Gastrocnemius medialis (tissue), 4 donors: Measurements from ENCODE around the gene SLC24A3.

Source experiments
- CTCF ChIP-seq, 5 experiments: fragments of 450-650 bp in 3 of 5; fragments of 200-600 bp in 2 of 5; sonication (generic) in 2 of 5; IDR thresholded peaks in 4 of 5; conservative IDR thresholded peaks in 1 of 5; 1 replicate in 4 of 5; 2 replicates in 1 of 5; pipeline ENCODE4 v1.5.1; 2016 to 2019; ENCODE audit warnings: antibody characterized with exemption in 5 of 5, mild to moderate bottlenecking in 3 of 5, moderate library complexity in 3 of 5
- POLR2A ChIP-seq, 2 donors: fragments of 450-650 bp; IDR thresholded peaks; one replicate each; pipeline ENCODE4 v1.6.1; 2017; ENCODE audit warnings: antibody characterized with exemption in 2 of 2, mild to moderate bottlenecking in 2 of 2, moderate library complexity in 2 of 2

DNA sequence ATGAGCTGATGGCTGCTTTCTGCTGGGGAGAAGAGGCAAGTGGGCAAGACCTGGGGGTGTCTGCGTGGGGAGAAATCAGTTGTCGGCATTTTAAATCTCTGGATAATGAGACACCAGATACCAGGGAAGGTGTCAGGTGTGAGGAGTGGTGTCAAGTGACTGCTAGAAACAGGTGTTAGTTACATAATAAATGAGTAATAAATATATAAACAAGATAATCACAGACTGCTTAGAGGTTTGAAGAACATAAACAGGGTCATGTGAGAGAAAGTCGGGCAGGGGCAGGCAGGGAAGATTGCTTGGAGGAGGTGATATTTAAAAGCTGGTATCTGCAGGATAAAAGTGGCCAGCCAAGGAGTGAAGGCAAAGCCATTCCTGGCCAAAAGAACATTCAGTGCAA is 458.4 kb downstream of the SLC24A3 start:
- TF ChIP-seq POLR2A (IDR thresholded peaks at IDR 0.05) = no peak
- no peak for TF ChIP-seq CTCF (IDR thresholded peaks at IDR 0.05 in 4 of 5, conservative IDR thresholded peaks at IDR 0.05 in 1 of 5)
